HepG2 (cell line): ENCODE data around the gene TEX53. TPM values are rescaled to one million over a fixed set of nuclear protein-coding genes. Genes with fewer than 3 reads are reported as not detected.

Source experiments
- ATAC-seq: fragments of 200-7000 bp; cut with Tn5 transposase; 3 replicates; pipeline ENCODE4 v1.9.1; 2020; ENCODE audit warnings: mild to moderate bottlenecking, moderate library complexity
- BruUV-seq: library from RNA; stranded (reverse); fragments of 400-500 nt; replicated peaks from 2 replicates; lab custom pipeline; 2021; lab: Mats Ljungman, UMichigan
- CTCF ChIA-PET: fragments of 300-600 bp; formaldehyde crosslinking; extraction: SDS; loops from one replicate; lab custom pipeline; 2021; ENCODE audit warnings: low total read pairs, inconsistent platforms, low intra/inter-chr PET ratio; lab: Yijun Ruan, JAX
- POLR2A ChIA-PET: fragments of 350-600 bp; sonication (Branson Sonifier 250); formaldehyde crosslinking; loops from one replicate; lab custom pipeline; 2020; ENCODE audit warnings: antibody characterized with exemption, inconsistent platforms; lab: Yijun Ruan, JAX
- DNase-seq: peaks from one replicate; pipeline ENCODE4 v3.0.0-alpha.2; 2015; ENCODE audit warnings: low spot score
- FAIRE-seq: peaks from 3 replicates; lab custom pipeline; 2011; peaks lifted over from hg19 to GRCh38; lab: Jason Lieb, UNC
- H2AFZ ChIP-seq: one replicate; pipeline ENCODE4 v1.6.1; 2011; ENCODE audit warnings: low read length, inconsistent platforms
- H3K27ac ChIP-seq: fragments of 300-600 bp; 3 replicates; pipeline ENCODE4 v1.8.0; 2011; ENCODE audit warnings: mixed run types, mild to moderate bottlenecking, mixed read lengths, low read length, inconsistent platforms; ENCODE audit not compliant: insufficient read depth; ENCODE audit errors: extremely low read length
- H3K27me3 ChIP-seq, 2 experiments: fragments of 200-600 bp in 1 of 2; 2 replicates in 1 of 2; 3 replicates in 1 of 2; pipeline versions ENCODE4 v1.6.0 to v1.8.0; 2011; ENCODE audit warnings: low read length in 2 of 2, mild to moderate bottlenecking in 2 of 2, moderate library complexity in 2 of 2, inconsistent platforms in 1 of 2; ENCODE audit not compliant: insufficient read depth in 2 of 2, control insufficient read depth in 1 of 2
- H3K36me3 ChIP-seq, 2 experiments: fragments of 200-600 bp in 1 of 2; replicated peaks in 1 of 2; 2 replicates in 1 of 2; 3 replicates in 1 of 2; pipeline versions ENCODE4 v1.5.1 to v1.8.0; 2011; ENCODE audit warnings: low read length in 2 of 2, inconsistent platforms in 1 of 2; ENCODE audit not compliant: insufficient read depth in 2 of 2, control insufficient read depth in 1 of 2
- H3K4me1 ChIP-seq: 2 replicates; pipeline ENCODE4 v1.5.1; 2012; ENCODE audit warnings: low read length, inconsistent platforms; ENCODE audit not compliant: insufficient read depth
- H3K4me2 ChIP-seq: 2 replicates; pipeline ENCODE4 v1.6.0; 2011; ENCODE audit warnings: low read depth, low read length, inconsistent platforms
- H3K4me3 ChIP-seq, 3 experiments: fragments of 200-600 bp in 1 of 3; sonication (generic), shearing (Covaris generic) in 1 of 3; replicated peaks in 1 of 3; 2 replicates each; pipeline ENCODE4 v1.5.1; 2011 to 2016; ENCODE audit warnings: low read length in 3 of 3, inconsistent platforms in 2 of 3, low read depth in 2 of 3, mild to moderate bottlenecking in 2 of 3, control low read depth in 1 of 3, mixed read lengths in 1 of 3; ENCODE audit not compliant: insufficient read depth in 1 of 3
- H3K79me2 ChIP-seq: one replicate; pipeline ENCODE4 v1.6.1; 2011; ENCODE audit warnings: low read length, inconsistent platforms; ENCODE audit not compliant: insufficient read depth
- H3K9ac ChIP-seq: 2 replicates; pipeline ENCODE4 v1.6.0; 2011; ENCODE audit warnings: mild to moderate bottlenecking, low read depth, low read length, inconsistent platforms; ENCODE audit not compliant: insufficient read depth
- H3K9me3 ChIP-seq: 2 replicates; pipeline ENCODE4 v1.5.1; 2012; ENCODE audit warnings: mild to moderate bottlenecking, low read length
- H4K20me1 ChIP-seq: 2 replicates; pipeline ENCODE4 v1.6.0; 2011; ENCODE audit warnings: inconsistent platforms, mild to moderate bottlenecking, low read length, moderate library complexity; ENCODE audit not compliant: insufficient read depth
- ARHGAP35 ChIP-seq: sonication (generic); formaldehyde crosslinking; IDR thresholded peaks from 2 replicates; pipeline ENCODE4 v1.9.0; 2022; ENCODE audit warnings: mild to moderate bottlenecking, inconsistent platforms, moderate library complexity, missing genetic modification reagents, borderline replicate concordance
- ATF2 ChIP-seq: sonication (generic); formaldehyde crosslinking; IDR thresholded peaks from 2 replicates; pipeline ENCODE4 v1.4.0; 2020; ENCODE audit warnings: missing genetic modification reagents
- BRD4 ChIP-seq: sonication (generic); formaldehyde crosslinking; IDR thresholded peaks from 2 replicates; pipeline ENCODE4 v1.4.0; 2020; ENCODE audit warnings: missing genetic modification reagents
- CEBPG ChIP-seq: IDR thresholded peaks from 2 replicates; pipeline ENCODE4 v1.6.1; 2016
- ETV6 ChIP-seq: sonication (generic); formaldehyde crosslinking; conservative IDR thresholded peaks from 2 replicates; pipeline ENCODE4 v1.4.0; 2020; ENCODE audit warnings: missing genetic modification reagents
- GATAD1 ChIP-seq: IDR thresholded peaks from 2 replicates; pipeline ENCODE4 v1.6.1; 2016; ENCODE audit warnings: missing genetic modification reagents, missing compliant biosample characterization
- HNF1B ChIP-seq: sonication (generic); formaldehyde crosslinking; IDR thresholded peaks from 2 replicates; pipeline ENCODE4 v1.5.1; 2020; ENCODE audit warnings: mild to moderate bottlenecking, moderate library complexity, missing genetic modification reagents
- KDM4B ChIP-seq: sonication (generic); formaldehyde crosslinking; IDR thresholded peaks from 2 replicates; pipeline ENCODE4 v1.4.0; 2020; ENCODE audit warnings: missing genetic modification reagents
- MAFF ChIP-seq: IDR thresholded peaks from 2 replicates; pipeline ENCODE4 v1.6.1; 2011; ENCODE audit warnings: low read depth, low read length, improper control_type of control experiment
- NFKB2 ChIP-seq: sonication (generic); formaldehyde crosslinking; IDR thresholded peaks from 2 replicates; pipeline ENCODE4 v1.4.0; 2020; ENCODE audit warnings: missing genetic modification reagents, borderline replicate concordance
- SALL2 ChIP-seq: sonication (generic); formaldehyde crosslinking; IDR thresholded peaks from 2 replicates; pipeline ENCODE4 v1.8.1; 2023; ENCODE audit warnings: mild to moderate bottlenecking, missing genetic modification reagents, inconsistent platforms
- SYNCRIP ChIP-seq: fragments of 200-400 bp; formaldehyde crosslinking; IDR thresholded peaks from 2 replicates; pipeline ENCODE4 v1.6.1; 2018; ENCODE audit warnings: mild to moderate bottlenecking, low read depth, low read length; ENCODE audit not compliant: insufficient read depth
- YEATS2 ChIP-seq: sonication (generic); formaldehyde crosslinking; IDR thresholded peaks from 2 replicates; pipeline ENCODE4 v1.4.0; 2020; ENCODE audit warnings: missing genetic modification reagents, borderline replicate concordance
- ZNF34 ChIP-seq: sonication (generic); formaldehyde crosslinking; IDR thresholded peaks from 2 replicates; pipeline ENCODE4 v1.4.0; 2020; ENCODE audit warnings: mild to moderate bottlenecking, missing genetic modification reagents, borderline replicate concordance
- ZNF556 ChIP-seq: sonication (generic); formaldehyde crosslinking; IDR thresholded peaks from 2 replicates; pipeline ENCODE4 v1.4.0; 2020; ENCODE audit warnings: mild to moderate bottlenecking, missing genetic modification reagents, borderline replicate concordance
- ZNF570 ChIP-seq: sonication (generic); formaldehyde crosslinking; IDR thresholded peaks from 2 replicates; pipeline ENCODE4 v1.4.0; 2020; ENCODE audit warnings: mild to moderate bottlenecking, missing genetic modification reagents, borderline replicate concordance
- WGBS: methylation state at CpG from one replicate; pipeline ENCODE4 v1.1.6; 2017; ENCODE audit warnings: low lambda C conversion rate; 5-methylcytosine and 5-hydroxymethylcytosine counted together
- in situ Hi-C: cut with HindIII; loops from 2 replicates; pipeline ENCODE4 v1.10.0; 2017; ENCODE audit warnings: low pct_unique_long_range_greater_than_20kb; ENCODE audit not compliant: extremely low pct_ligation_motif_present
- intact Hi-C: fragments of 100-400 bp; cut with micrococcal nuclease; formaldehyde crosslinking; loops from one replicate; pipeline ENCODE4 v1.10.0; 2022; ENCODE audit not compliant: unreplicated experiment
- polyA plus RNA-seq, 8 experiments: library from polyadenylated mRNA; depleted of rRNA in 3 of 8; stranded (reverse) in 7 of 8; unstranded in 1 of 8; fragments of >200 nt; fragmentation: Illumina TruSeq in 4 of 8; extraction: Trizol in 4 of 8; gene quantifications; 2 replicates each; pipeline versions ENCODE4 v1.2.1 to v1.2.3, GENCODE V29; 2011 to 2016; ENCODE audit warnings: low read depth in 4 of 8, missing spikeins in 1 of 8, mixed read lengths in 1 of 8; ENCODE audit not compliant: insufficient read depth in 1 of 8
- total RNA-seq, 5 experiments: library from RNA; depleted of rRNA; stranded (reverse); fragments of >200 nt; fragmentation: Illumina TruSeq; extraction: Trizol; gene quantifications; 2 replicates each; pipeline ENCODE4 v1.2.3, GENCODE V29; 2016; ENCODE audit warnings: low read depth in 1 of 5
- TF ChIP-seq, protein P1 (sequence below): sonication (generic); formaldehyde crosslinking; IDR thresholded peaks from 2 replicates; pipeline ENCODE4 v1.5.0; 2020; ENCODE audit warnings: missing genetic modification reagents
- TF ChIP-seq, protein P2 (sequence below): sonication (generic); formaldehyde crosslinking; IDR thresholded peaks from 2 replicates; pipeline ENCODE4 v1.5.0; 2020; ENCODE audit warnings: mild to moderate bottlenecking, missing genetic modification reagents

Gene TEX53
- total and polyA plus RNA-seq, 2 of the 13 experiments (the other 11 are each of a cell fraction or from before 2014, with no cell fraction given) = not detected

GRCh38 chr9:114696814-114697544, 39.4 kb upstream of the TEX53 start:
- CTCF ChIA-PET = no interaction called here
- Histone ChIP-seq H3K36me3 (no peaks in the 10 kb centered on the region), H2AFZ (no peak overlapping the region), H3K79me2 (no peaks in the 10 kb centered on the region), H3K9me3 (no peaks in the 10 kb centered on the region), H3K4me3 (no peak overlapping the region), H3K27ac (no peak overlapping the region), H3K9ac (no peak overlapping the region)
- WGBS = 7% methylated on average over 7 of the region's 7 CpGs
- BruUV-seq = no TSS peak
- in situ Hi-C loops = no loop called here
- DNase-seq (no peak), ATAC-seq (no peak)
- no peak for TF ChIP-seq NFKB2 (CRISPR knock-in tag)
- TF ChIP-seq BRD4 (CRISPR knock-in tag) = no peak
- no peak for TF ChIP-seq GATAD1 (CRISPR knock-in tag)
- no peak for TF ChIP-seq ZNF556 (CRISPR knock-in tag)
- TF ChIP-seq HNF1B = no peak
- TF ChIP-seq, protein P1, sequence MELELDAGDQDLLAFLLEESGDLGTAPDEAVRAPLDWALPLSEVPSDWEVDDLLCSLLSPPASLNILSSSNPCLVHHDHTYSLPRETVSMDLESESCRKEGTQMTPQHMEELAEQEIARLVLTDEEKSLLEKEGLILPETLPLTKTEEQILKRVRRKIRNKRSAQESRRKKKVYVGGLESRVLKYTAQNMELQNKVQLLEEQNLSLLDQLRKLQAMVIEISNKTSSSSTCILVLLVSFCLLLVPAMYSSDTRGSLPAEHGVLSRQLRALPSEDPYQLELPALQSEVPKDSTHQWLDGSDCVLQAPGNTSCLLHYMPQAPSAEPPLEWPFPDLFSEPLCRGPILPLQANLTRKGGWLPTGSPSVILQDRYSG = no peak
- TF ChIP-seq ARHGAP35 (CRISPR knock-in tag) = no peak
- no peak for TF ChIP-seq KDM4B (CRISPR knock-in tag)
- no peak for TF ChIP-seq ETV6 (CRISPR knock-in tag)
- TF ChIP-seq, protein P2, sequence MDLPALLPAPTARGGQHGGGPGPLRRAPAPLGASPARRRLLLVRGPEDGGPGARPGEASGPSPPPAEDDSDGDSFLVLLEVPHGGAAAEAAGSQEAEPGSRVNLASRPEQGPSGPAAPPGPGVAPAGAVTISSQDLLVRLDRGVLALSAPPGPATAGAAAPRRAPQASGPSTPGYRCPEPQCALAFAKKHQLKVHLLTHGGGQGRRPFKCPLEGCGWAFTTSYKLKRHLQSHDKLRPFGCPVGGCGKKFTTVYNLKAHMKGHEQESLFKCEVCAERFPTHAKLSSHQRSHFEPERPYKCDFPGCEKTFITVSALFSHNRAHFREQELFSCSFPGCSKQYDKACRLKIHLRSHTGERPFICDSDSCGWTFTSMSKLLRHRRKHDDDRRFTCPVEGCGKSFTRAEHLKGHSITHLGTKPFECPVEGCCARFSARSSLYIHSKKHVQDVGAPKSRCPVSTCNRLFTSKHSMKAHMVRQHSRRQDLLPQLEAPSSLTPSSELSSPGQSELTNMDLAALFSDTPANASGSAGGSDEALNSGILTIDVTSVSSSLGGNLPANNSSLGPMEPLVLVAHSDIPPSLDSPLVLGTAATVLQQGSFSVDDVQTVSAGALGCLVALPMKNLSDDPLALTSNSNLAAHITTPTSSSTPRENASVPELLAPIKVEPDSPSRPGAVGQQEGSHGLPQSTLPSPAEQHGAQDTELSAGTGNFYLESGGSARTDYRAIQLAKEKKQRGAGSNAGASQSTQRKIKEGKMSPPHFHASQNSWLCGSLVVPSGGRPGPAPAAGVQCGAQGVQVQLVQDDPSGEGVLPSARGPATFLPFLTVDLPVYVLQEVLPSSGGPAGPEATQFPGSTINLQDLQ = no peak
- TF ChIP-seq ZNF34 (CRISPR knock-in tag) = no peak
- TF ChIP-seq ZNF570 = no peak
- no peak for TF ChIP-seq MAFF
- TF ChIP-seq SYNCRIP = no peak
- no peak for TF ChIP-seq SALL2 (CRISPR knock-in tag)
- TF ChIP-seq CEBPG (CRISPR knock-in tag) = no peak
- TF ChIP-seq ATF2 = no peak
- TF ChIP-seq YEATS2 = no peak
- TF ChIP-seq, all 625 proteins: peak for 0
- Histone ChIP-seq H3K4me1 (no peaks in the 10 kb centered on the region), H3K27me3 (peaks cover 0 to 10% of the 10 kb centered on the region in 2 experiments; a peak in 2 of 5 replicates), H4K20me1 (no peaks in the 10 kb centered on the region), H3K4me2 (no peak overlapping the region)
- intact Hi-C loops = no loop called here
- no peak for FAIRE-seq
- POLR2A ChIA-PET = no interaction called here
